ENCODE data around the gene FASTK. TPM values are rescaled to one million over a fixed set of nuclear protein-coding genes. Genes with fewer than 3 reads are reported as not detected.

FASTK gene
- total RNA-seq, 3 donors from 2014 or later = 78.6 to 122 (median 98.5) TPM

- peaks cover 27% of the 10 kb centered on the region for H3K4me1 ChIP-seq (ENCODE audit: low read depth)
- DNase-seq = peak in 1 of 3 donors; percentile 41
- no peaks in the 10 kb centered on the region for H3K9me3 ChIP-seq
- intact Hi-C loops (cut with DNase I, micrococcal nuclease) = no loop called here
- H3K4me3 ChIP-seq = no peak overlapping the region
- no peaks in the 10 kb centered on the region for H3K36me3 ChIP-seq (ENCODE audit: low read depth)
- no peak for TF ChIP-seq CTCF (IDR thresholded peaks at IDR 0.05)
- no peak for ATAC-seq
Measured at GRCh38 chr7:151088019-151088855, 7.6 kb upstream of the FASTK start.

GRCh38 chr7:151087245-151088018 is 6.8 kb upstream of the FASTK start:
- H3K9me3 ChIP-seq = no peaks in the 10 kb centered on the region
- peak; percentile 24 for TF ChIP-seq CTCF (IDR thresholded peaks at IDR 0.05)
- ATAC-seq (peak; percentile 64), DNase-seq (peak; percentile 62 to 81 (median 79))
- intact Hi-C loops (cut with DNase I, micrococcal nuclease) = no loop called here
- peaks cover 29% of the 10 kb centered on the region for H3K4me1 ChIP-seq (ENCODE audit: low read depth)
- peak overlapping the region; percentile 32 for H3K4me3 ChIP-seq
- no peaks in the 10 kb centered on the region for H3K36me3 ChIP-seq (ENCODE audit: low read depth)

GRCh38 chr7:151086802-151087244 is 6.2 kb upstream of the FASTK start:
- ATAC-seq (no peak), DNase-seq (peak in 1 of 3 donors; percentile 38)
- Histone ChIP-seq H3K4me1 (ENCODE audit: low read depth) (peaks cover 35% of the 10 kb centered on the region), H3K9me3 (no peaks in the 10 kb centered on the region), H3K4me3 (peak overlapping the region; percentile 32), H3K36me3 (ENCODE audit: low read depth) (no peaks in the 10 kb centered on the region)
- TF ChIP-seq CTCF (IDR thresholded peaks at IDR 0.05) = no peak
- intact Hi-C loops (cut with DNase I, micrococcal nuclease) = no loop called here

- peak; percentile 61 for ATAC-seq
- H3K36me3 ChIP-seq (ENCODE audit: low read depth) = no peaks in the 10 kb centered on the region
- peak; percentile 87 to 93 (median 91) for DNase-seq
- H3K4me1 ChIP-seq (ENCODE audit: low read depth) = peaks cover 43% of the 10 kb centered on the region
- no peaks in the 10 kb centered on the region for H3K9me3 ChIP-seq
- peak within 1 kb of the TSS; percentile 32 for H3K4me3 ChIP-seq
- no peak for TF ChIP-seq CTCF (IDR thresholded peaks at IDR 0.05)
- intact Hi-C loops (cut with DNase I, micrococcal nuclease) = no loop called here
Measured at GRCh38 chr7:151085691-151086620, 5.3 kb upstream of the FASTK start, which contains the start of gene AGAP3. TSS of gene AGAP3 (plus strand) at chr7:151086475. CDS start at chr7:151086742, 267 bp downstream.

- ATAC-seq = no peak
- no peaks in the 10 kb centered on the region for H3K9me3 ChIP-seq
- H3K4me3 ChIP-seq = no peak overlapping the region
- peaks cover 44% of the 10 kb centered on the region for H3K4me1 ChIP-seq (ENCODE audit: low read depth)
- no peaks in the 10 kb centered on the region for H3K36me3 ChIP-seq (ENCODE audit: low read depth)
- intact Hi-C loops (cut with DNase I, micrococcal nuclease) = no loop called here
- DNase-seq = peak in 1 of 3 donors; percentile 27
- no peak for TF ChIP-seq CTCF (IDR thresholded peaks at IDR 0.05)
Measured at GRCh38 chr7:151085329-151085690, 4.7 kb upstream of the FASTK start.

All from mucosa of descending colon (tissue), 3 donors.